Activated CD4-positive, alpha-beta T cell treated with anti-CD3 and anti-CD28 coated beads for 36 hours (primary cell): ENCODE results near the gene CACNG6. TPM values are rescaled to one million over a fixed set of nuclear protein-coding genes. Genes with fewer than 3 reads are reported as not detected.

ENCODE experiments used
- ATAC-seq: fragments of 200-7000 bp; cut with Tn5 transposase; one replicate; pipeline ENCODE4 v1.10.0; 2021; ENCODE audit warnings: mild to moderate bottlenecking, moderate library complexity
- CTCF ChIA-PET: fragments of 350-600 bp; sonication (Branson Sonifier 250); formaldehyde crosslinking; loops from one replicate; lab custom pipeline; 2021; ENCODE audit warnings: antibody characterized with exemption; lab: Charles Lee
- POLR2A ChIA-PET: fragments of 350-600 bp; sonication (Branson Sonifier 250); formaldehyde crosslinking; loops from one replicate; lab custom pipeline; 2021; ENCODE audit warnings: antibody characterized with exemption, inconsistent platforms; lab: Charles Lee
- DNase-seq: peaks from one replicate; pipeline ENCODE4 v3.0.0-alpha.2; 2020
- H3K27ac Mint-ChIP-seq: one replicate; pipeline ENCODE4 v1.8.0; 2021; ENCODE audit warnings: mixed read lengths
- H3K27me3 Mint-ChIP-seq: one replicate; pipeline ENCODE4 v1.8.0; 2021; ENCODE audit warnings: mixed read lengths
- H3K36me3 Mint-ChIP-seq: one replicate; pipeline ENCODE4 v1.8.0; 2021; ENCODE audit warnings: low read depth, mixed read lengths
- H3K4me1 Mint-ChIP-seq: one replicate; pipeline ENCODE4 v1.8.0; 2021; ENCODE audit warnings: mixed read lengths
- H3K4me3 Mint-ChIP-seq: one replicate; pipeline ENCODE4 v1.8.0; 2021; ENCODE audit warnings: mild to moderate bottlenecking, moderate library complexity, mixed read lengths
- H3K9me3 Mint-ChIP-seq: one replicate; pipeline ENCODE4 v1.8.0; 2021; ENCODE audit warnings: low read depth, mixed read lengths
- intact Hi-C, 2 experiments: fragments of 100-400 bp; cut with DNase I in 1 of 2; cut with micrococcal nuclease in 1 of 2; formaldehyde crosslinking; loops; one replicate each; pipeline versions ENCODE4 v1.14.2 to v1.15.1; 2022 to 2024; cut with DNase I, micrococcal nuclease
- total RNA-seq, 2 experiments: library from RNA; stranded (reverse); gene quantifications; one replicate each; pipeline ENCODE4 v1.2.3, GENCODE V29; 2021

CACNG6 gene
- total RNA-seq, 2 experiments from 2014 or later, result not detected

DNA sequence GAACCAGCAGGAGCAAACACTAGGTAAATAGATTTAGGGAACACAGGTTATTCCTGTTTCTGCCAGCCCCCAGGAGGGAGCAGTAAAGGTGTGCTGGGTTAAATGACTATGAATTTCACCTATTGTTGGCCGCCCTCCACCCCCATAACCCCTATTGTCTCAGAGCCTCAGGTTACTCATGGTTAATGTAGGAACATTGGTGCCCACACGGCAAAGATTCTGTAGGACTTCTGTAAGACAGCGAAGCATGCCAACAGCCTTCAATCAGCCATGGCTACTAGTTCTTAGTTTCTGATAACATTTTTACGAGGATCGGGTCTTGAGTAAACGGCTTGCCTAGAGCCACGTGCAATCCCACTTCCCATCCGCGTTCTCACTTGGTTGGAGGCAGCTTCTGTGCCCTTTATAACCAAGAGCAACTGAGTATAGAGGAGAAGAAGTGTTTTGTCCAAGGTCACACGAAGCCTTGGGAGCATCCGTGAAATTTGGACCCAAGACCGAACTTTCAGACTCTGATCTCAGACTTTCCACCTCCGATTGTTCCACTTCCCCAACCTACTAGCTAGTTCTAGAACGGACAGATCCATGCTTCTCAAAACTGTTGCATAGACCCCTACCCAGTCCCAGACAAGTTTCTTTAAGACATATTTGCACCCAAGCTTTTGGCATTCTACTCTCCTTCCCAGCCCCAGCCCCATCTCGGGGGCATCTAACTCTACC, 33.8 kb upstream of the CACNG6 start:
- H3K9me3 Mint-ChIP-seq, result no peaks in the 10 kb centered on the region
- CTCF ChIA-PET, result interaction anchor here (0.6 kb wide), 1 partner anchor 15 kb away, joined by 3 read pairs; no protein-coding TSS in a partner anchor
- peaks cover 52% of the 10 kb centered on the region for H3K27me3 Mint-ChIP-seq

DNA sequence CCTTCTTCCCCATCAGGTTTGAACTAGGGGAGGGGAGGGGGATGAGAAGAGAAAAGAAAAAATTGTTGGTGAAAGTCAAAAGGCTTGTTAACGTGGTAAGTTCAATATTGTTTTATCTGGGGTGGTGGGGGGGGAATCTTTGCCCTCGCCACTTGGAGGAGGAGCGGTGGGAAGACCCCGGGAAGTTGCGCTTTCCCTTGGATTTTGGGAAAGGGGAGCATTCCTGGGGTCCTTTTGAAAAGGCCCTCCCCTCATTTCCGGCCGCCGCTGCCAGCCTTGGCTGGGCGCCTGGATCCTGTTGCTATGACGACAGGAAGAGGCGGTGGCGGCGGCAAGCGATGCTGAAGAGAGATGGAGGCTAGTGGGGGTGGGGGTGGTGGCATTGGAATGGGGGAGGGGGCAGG, 33.3 kb upstream of the CACNG6 start:
- Mint-ChIP-seq H3K4me1 (peaks cover 2% of the 10 kb centered on the region), H3K9me3 (no peaks in the 10 kb centered on the region), H3K36me3 (no peaks in the 10 kb centered on the region), H3K27me3 (peaks cover 54% of the 10 kb centered on the region), H3K4me3 (no peak overlapping the region), H3K27ac (no peak overlapping the region)
- intact Hi-C loops, result no loop called here
- ChIA-PET POLR2A (no interaction called here), CTCF (interaction anchor here (0.7 kb wide), 1 partner anchor 39 kb away, joined by 3 read pairs; no protein-coding TSS in a partner anchor)
- DNase-seq, result peak; percentile 14
- no peak for ATAC-seq

More for the DNA sequence above, 33.8 kb upstream of the CACNG6 start:
- Mint-ChIP-seq H3K4me1 (peaks cover 2% of the 10 kb centered on the region), H3K27ac (no peak overlapping the region), H3K36me3 (no peaks in the 10 kb centered on the region), H3K4me3 (no peak overlapping the region)
- no peak for ATAC-seq
- DNase-seq, result no peak
- POLR2A ChIA-PET, result no interaction called here
- intact Hi-C loops, result no loop called here

DNA sequence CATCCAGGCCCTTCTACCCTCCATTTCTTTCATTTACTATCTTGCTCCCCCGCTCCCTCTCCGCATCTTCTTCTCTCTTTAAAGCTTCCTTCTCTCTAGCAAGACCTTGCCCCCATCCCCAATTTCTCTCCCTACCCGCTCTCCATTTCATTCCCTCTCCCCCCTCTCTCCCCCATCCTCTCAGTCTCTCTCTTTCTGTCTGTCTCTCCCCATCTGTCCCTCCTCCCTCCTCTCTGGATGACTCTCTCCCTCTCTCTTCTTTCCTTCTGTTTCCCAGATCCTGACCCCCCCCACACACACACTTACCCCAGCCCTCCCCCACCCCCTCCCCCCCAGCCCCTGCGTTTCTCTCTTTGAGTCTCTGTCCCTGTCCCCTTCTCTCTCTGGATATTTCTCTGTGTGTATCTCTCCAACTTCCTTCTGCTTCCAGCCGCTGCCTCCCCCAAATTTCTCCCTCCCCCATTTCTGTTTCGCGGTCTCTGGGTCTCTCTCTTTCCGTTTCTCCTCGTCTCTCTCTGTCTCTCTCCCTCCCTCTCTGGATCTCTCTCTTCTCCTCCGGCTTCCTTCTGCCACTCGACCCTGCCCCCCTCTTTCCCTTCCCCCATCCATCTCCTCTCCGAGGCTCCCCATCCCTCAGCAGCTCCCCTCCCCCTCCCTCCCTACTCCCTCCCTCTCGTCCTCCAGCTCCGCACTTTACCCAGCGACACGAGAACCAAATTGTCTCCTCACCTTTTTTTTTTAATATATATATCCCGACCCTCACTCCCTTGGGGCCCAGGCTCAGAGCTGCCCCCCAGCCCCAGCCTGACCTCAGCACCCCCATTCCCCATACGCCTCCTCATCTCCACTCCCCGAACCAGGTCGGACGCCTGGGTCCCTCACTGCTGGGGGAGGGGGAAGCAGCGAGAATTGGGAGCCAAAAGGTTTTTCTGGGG, 32.3 kb upstream of the CACNG6 start:
- H3K4me3 Mint-ChIP-seq, result no peak overlapping the region
- ChIA-PET CTCF (interaction anchor here (0.7 kb wide), 1 partner anchor 39 kb away, joined by 3 read pairs; no protein-coding TSS in a partner anchor), POLR2A (interaction anchor here (0.6 kb wide), 1 partner anchor 1751 kb away, joined by 3 read pairs; no protein-coding TSS in a partner anchor)
- H3K36me3 Mint-ChIP-seq, result no peaks in the 10 kb centered on the region
- no peaks in the 10 kb centered on the region for H3K9me3 Mint-ChIP-seq
- DNase-seq, result no peak
- peaks cover 61% of the 10 kb centered on the region for H3K27me3 Mint-ChIP-seq
- peaks cover 2% of the 10 kb centered on the region for H3K4me1 Mint-ChIP-seq
- no peak for ATAC-seq
- no peak overlapping the region for H3K27ac Mint-ChIP-seq
- intact Hi-C loops, result no loop called here

DNA sequence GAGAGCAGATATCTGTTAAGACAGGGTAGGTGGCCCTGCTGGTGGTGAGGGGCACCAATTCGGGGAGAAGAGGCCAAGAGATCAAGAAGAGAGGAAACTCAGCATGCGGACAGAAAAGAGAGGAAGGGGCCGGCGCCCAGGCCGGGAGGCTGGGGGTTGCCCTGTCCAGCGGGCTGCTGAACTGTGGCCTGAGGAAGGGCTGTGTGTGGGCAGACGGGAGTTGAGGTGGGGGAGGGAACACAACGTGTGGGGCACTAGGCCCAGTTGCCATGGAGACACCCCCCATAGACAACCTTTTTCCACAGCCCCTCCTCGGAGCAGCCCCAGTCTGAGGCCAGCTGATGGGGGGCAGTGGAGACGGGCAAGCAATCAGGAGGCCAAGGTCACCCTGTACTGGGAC, 31.2 kb upstream of the CACNG6 start:
- DNase-seq (no peak), ATAC-seq (no peak)
- Mint-ChIP-seq H3K4me3 (no peak overlapping the region), H3K27me3 (peaks cover 67% of the 10 kb centered on the region), H3K27ac (no peak overlapping the region), H3K36me3 (no peaks in the 10 kb centered on the region), H3K4me1 (peaks cover 2% of the 10 kb centered on the region), H3K9me3 (no peaks in the 10 kb centered on the region)
- intact Hi-C loops, result no loop called here
- CTCF ChIA-PET, result no interaction called here
- POLR2A ChIA-PET, result no interaction called here

DNA sequence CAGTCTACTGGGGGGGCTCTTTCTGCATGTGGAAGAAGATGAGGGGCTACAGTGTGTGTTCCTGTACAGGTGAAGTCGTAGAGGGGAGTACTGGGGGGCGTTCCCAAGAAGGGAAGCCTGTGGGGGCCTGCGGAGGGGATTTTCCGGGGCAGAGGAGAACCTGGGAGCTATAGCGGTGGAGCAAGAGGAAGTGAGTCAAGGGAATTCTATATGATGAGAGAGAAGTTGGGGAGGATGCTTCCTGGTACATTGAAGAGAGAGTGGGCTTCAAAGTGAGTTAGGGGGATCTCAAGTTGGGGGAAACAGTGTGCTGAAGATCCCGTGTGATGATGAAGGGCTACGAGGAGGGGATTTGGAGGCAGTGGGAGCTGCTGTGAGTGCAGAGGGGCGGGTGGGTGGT, 30.6 kb upstream of the CACNG6 start:
- no peak overlapping the region for H3K4me3 Mint-ChIP-seq
- peaks cover 70% of the 10 kb centered on the region for H3K27me3 Mint-ChIP-seq
- no peak for DNase-seq
- peaks cover 2% of the 10 kb centered on the region for H3K4me1 Mint-ChIP-seq
- ChIA-PET POLR2A (no interaction called here), CTCF (no interaction called here)
- ATAC-seq, result no peak
- intact Hi-C loops, result no loop called here
- H3K36me3 Mint-ChIP-seq, result no peaks in the 10 kb centered on the region
- H3K27ac Mint-ChIP-seq, result no peak overlapping the region
- no peaks in the 10 kb centered on the region for H3K9me3 Mint-ChIP-seq

DNA sequence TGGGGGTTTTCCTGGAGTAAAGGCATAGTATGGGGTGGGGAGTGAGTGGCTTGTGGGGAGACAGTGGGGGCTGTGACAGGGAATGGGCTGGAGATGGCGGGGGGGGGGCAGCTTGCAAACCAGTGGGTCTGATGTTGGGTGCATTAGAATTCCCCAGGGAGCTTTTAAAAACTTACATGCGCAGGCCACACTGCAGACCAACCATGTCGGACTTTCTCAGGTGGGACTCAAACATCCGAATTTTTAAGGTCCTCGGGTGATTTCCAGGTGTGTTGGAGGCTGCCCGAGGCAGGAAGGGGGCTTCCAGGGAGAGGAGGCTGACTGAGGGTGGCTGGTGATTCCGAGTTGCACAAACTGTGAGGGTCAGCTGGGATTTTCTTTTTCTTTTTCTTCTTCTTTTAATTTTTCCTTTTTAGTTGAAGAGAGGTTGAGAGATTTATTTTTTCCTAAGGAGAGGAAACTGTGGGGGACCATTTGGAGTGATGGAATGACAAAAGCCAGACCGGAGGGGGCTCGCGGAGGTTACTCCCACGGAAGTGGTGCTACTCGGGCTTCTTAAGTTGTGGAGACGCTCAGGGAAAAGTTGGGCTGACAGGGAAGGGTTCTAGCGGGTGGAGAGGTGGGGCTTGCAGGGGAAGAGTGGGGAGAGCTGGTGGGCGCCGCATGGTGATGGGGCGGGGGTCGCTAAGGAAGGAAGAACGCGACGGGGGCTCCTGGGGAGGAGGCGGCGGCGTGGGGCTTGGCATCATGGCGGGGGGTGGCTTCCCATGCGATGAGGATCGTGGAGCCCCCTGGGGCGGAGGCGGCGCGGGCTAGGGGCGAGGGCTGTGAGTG, 29.7 kb upstream of the CACNG6 start:
- H3K4me1 Mint-ChIP-seq, result peaks cover 2% of the 10 kb centered on the region
- no peak overlapping the region for H3K27ac Mint-ChIP-seq
- no peaks in the 10 kb centered on the region for H3K9me3 Mint-ChIP-seq
- POLR2A ChIA-PET, result no interaction called here
- no peaks in the 10 kb centered on the region for H3K36me3 Mint-ChIP-seq
- H3K27me3 Mint-ChIP-seq, result peaks cover 75% of the 10 kb centered on the region
- H3K4me3 Mint-ChIP-seq, result no peak overlapping the region
- intact Hi-C loops, result no loop called here
- ATAC-seq (no peak), DNase-seq (no peak)
- CTCF ChIA-PET, result no interaction called here

DNA sequence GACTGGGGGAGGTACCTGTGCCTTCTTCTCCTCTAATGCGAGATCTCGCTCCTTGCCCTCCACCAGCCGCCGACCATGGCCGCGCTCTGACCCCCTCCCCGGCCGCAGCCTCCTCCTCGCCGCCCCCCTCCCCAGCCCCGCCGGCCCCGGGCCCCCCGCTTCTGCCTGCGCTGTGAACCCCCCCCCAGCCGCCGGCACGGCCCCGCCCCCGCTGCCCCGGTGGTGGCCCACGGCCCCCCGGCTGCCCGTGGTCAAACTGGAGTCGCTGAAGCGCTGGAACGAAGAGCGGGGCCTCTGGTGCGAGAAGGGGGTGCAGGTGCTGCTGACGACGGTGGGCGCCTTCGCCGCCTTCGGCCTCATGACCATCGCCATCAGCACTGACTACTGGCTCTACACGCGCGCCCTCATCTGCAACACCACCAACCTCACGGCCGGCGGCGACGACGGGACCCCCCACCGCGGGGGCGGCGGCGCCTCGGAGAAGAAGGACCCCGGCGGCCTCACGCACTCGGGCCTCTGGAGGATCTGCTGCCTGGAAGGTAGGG, 28.5 kb upstream of the CACNG6 start, which contains the start of gene CACNG8:
CACNG8 (plus strand) TSS at position 51 of the 545 bp plus-strand sequence.
- Mint-ChIP-seq H3K9me3 (no peaks in the 10 kb centered on the region), H3K27ac (no peak within 1 kb of the TSS), H3K4me1 (peaks cover 2% of the 10 kb centered on the region), H3K36me3 (no peaks in the 10 kb centered on the region), H3K27me3 (peaks cover 68% of the 10 kb centered on the region), H3K4me3 (no peak within 1 kb of the TSS)
- intact Hi-C loops, result no loop called here
- CTCF ChIA-PET, result no interaction called here
- ATAC-seq (no peak), DNase-seq (no peak)
- POLR2A ChIA-PET, result no interaction called here

DNA sequence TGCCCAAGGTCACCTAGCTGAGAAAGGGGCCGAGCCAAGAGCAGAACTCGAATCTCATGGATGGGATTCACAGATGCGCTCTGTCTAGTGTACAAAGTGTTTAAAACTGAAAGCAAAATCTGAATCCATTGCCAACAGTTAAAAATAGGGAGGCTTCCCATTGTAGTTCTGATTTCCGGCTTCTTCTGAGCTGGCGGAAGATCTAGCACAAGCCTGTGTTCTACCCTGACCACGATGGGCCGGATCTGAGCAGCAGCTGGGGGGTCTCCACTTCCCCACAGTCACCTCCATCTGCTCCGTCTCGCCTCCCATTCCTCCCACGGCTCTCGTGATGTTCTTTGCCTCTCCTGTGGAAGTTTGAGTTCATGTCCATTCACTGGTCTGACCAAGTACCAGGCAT, 26.3 kb upstream of the CACNG6 start:
- intact Hi-C loops, result no loop called here
- Mint-ChIP-seq H3K9me3 (no peaks in the 10 kb centered on the region), H3K4me1 (no peaks in the 10 kb centered on the region), H3K4me3 (no peak overlapping the region), H3K36me3 (no peaks in the 10 kb centered on the region), H3K27ac (no peak overlapping the region), H3K27me3 (peaks cover 55% of the 10 kb centered on the region)
- ATAC-seq, result no peak
- ChIA-PET CTCF (no interaction called here), POLR2A (no interaction called here)
- no peak for DNase-seq

DNA sequence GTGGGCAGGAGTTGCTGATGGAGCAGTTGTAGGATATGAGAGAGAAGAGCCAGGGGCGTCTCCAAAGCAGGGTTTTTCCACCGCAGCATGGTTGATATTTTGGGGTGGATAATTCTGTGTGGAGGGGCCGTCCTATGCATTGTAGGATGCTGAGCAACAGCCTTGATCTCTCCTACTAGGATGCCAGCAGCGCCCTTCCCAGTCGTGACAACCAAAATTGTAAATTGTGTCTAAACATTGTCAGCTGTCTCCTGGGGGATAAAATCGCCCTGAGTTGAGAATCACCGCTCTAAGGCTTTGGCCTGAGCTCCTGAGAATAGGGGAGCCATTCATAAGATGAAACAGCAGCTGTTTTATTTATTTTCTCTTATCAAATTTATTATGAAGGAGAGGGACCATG, 24.5 kb upstream of the CACNG6 start:
- Mint-ChIP-seq H3K27me3 (peaks cover 43% of the 10 kb centered on the region), H3K9me3 (no peaks in the 10 kb centered on the region), H3K4me1 (no peaks in the 10 kb centered on the region), H3K4me3 (no peak overlapping the region), H3K27ac (no peak overlapping the region), H3K36me3 (no peaks in the 10 kb centered on the region)
- intact Hi-C loops, result no loop called here
- ATAC-seq, result no peak
- CTCF ChIA-PET, result no interaction called here
- no peak for DNase-seq
- POLR2A ChIA-PET, result no interaction called here

DNA sequence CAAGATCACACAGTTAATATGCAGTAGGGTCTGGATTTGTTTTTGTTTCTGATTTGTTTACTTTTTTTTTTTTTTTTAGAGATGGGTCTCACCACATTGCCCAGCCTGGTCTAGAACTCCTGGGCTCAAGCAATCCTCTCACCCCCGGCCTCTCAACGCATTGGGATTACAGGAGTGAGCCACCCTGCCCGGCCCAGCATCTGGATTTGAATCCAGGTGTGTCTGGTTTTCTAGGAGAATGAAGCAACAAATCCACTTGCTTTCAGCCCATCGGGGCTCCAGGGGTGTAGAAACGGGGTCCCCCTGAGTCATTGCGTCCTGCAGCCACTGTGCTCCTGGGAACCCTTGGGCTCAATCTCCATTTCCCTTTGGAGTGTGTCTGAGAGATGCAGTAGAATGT, 22.1 kb upstream of the CACNG6 start:
- intact Hi-C loops, result no loop called here
- ChIA-PET CTCF (no interaction called here), POLR2A (no interaction called here)
- Mint-ChIP-seq H3K27me3 (peaks cover 32% of the 10 kb centered on the region), H3K9me3 (no peaks in the 10 kb centered on the region), H3K36me3 (no peaks in the 10 kb centered on the region), H3K4me1 (no peaks in the 10 kb centered on the region), H3K27ac (no peak overlapping the region), H3K4me3 (no peak overlapping the region)
- ATAC-seq, result no peak
- no peak for DNase-seq

DNA sequence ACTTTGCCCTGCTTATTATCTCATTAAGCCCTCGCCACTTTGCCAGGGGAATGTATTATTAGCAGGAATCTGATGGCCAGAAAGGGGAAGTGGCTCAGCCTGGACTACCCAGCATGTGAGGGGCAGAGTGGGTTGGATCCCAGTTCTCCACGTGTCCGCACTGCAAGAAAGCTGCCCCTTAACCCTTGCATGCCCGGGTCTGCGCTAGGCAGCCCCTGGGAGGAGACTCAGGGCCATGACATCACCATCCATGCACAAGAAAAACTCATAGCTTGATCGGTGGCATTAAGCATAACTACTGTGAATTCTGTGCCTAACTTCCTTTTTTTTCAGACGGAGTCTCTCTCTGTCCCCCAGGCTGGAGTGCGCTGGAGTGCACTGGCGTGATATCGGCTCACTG, 19.8 kb upstream of the CACNG6 start:
- ChIA-PET CTCF (no interaction called here), POLR2A (no interaction called here)
- H3K4me3 Mint-ChIP-seq, result no peak overlapping the region
- H3K9me3 Mint-ChIP-seq, result no peaks in the 10 kb centered on the region
- no peaks in the 10 kb centered on the region for H3K36me3 Mint-ChIP-seq
- ATAC-seq, result no peak
- H3K4me1 Mint-ChIP-seq, result no peaks in the 10 kb centered on the region
- intact Hi-C loops, result loop anchor here in 1 of 2 experiments (10.0 kb wide), 1 partner anchor 777 kb away; the partner anchor contains the start of gene ZNF665
- peaks cover 20% of the 10 kb centered on the region for H3K27me3 Mint-ChIP-seq
- H3K27ac Mint-ChIP-seq, result no peak overlapping the region
- DNase-seq, result no peak
